Globus pallidus (tissue), 1 donor: ENCODE measurements around the gene CACNA2D1.

ENCODE experiments used
- DNase-seq: peaks from one replicate; pipeline ENCODE4 v3.0.0-alpha.2; 2015; ENCODE audit warnings: low spot score

Gene CACNA2D1

GRCh38 chr7:82114237-82114636 lies 329.3 kb downstream of the CACNA2D1 start:
- no peak for DNase-seq

GRCh38 chr7:82110146-82110840 lies 333.3 kb downstream of the CACNA2D1 start:
- DNase-seq, result no peak

GRCh38 chr7:82109288-82109687 lies 334.3 kb downstream of the CACNA2D1 start:
- no peak for DNase-seq

GRCh38 chr7:82106201-82106600 lies 337.4 kb downstream of the CACNA2D1 start:
- DNase-seq, result no peak

- DNase-seq, result no peak
These were observed 338.1 kb downstream of the CACNA2D1 start for GRCh38 chr7:82105463-82105862.

- no peak for DNase-seq
These were observed 345.2 kb downstream of the CACNA2D1 start for GRCh38 chr7:82098414-82098813.

- no peak for DNase-seq
These were observed 352.4 kb downstream of the CACNA2D1 start for GRCh38 chr7:82091126-82091684.

GRCh38 chr7:82087099-82087498 lies 356.5 kb downstream of the CACNA2D1 start:
- no peak for DNase-seq

- DNase-seq, result no peak
These were observed 358.5 kb downstream of the CACNA2D1 start for GRCh38 chr7:82085116-82085515.

- DNase-seq, result no peak
These were observed 361.8 kb downstream of the CACNA2D1 start for GRCh38 chr7:82081644-82082224.

- no peak for DNase-seq
These were observed 363.2 kb downstream of the CACNA2D1 start for GRCh38 chr7:82080254-82080927.

- no peak for DNase-seq
These were observed 364.1 kb downstream of the CACNA2D1 start for GRCh38 chr7:82079527-82079926.

GRCh38 chr7:82078807-82079206 lies 364.8 kb downstream of the CACNA2D1 start:
- DNase-seq, result no peak

- no peak for DNase-seq
These were observed 372.1 kb downstream of the CACNA2D1 start for GRCh38 chr7:82071468-82071867.

- DNase-seq, result no peak
These were observed 375.8 kb downstream of the CACNA2D1 start for GRCh38 chr7:82067628-82068264.

GRCh38 chr7:82057476-82057875 lies 386.1 kb downstream of the CACNA2D1 start:
- no peak for DNase-seq

- DNase-seq, result no peak
These were observed 387.3 kb downstream of the CACNA2D1 start for GRCh38 chr7:82056282-82056681.

- DNase-seq, result no peak
These were observed 389.0 kb downstream of the CACNA2D1 start for GRCh38 chr7:82054544-82054943.

- no peak for DNase-seq
These were observed 390.0 kb downstream of the CACNA2D1 start for GRCh38 chr7:82053453-82054032.

GRCh38 chr7:82051601-82052000 lies 392.0 kb downstream of the CACNA2D1 start:
- DNase-seq, result peak; percentile 23

GRCh38 chr7:82050792-82051191 lies 392.8 kb downstream of the CACNA2D1 start:
- DNase-seq, result peak; percentile 22

GRCh38 chr7:82049891-82050533 lies 393.6 kb downstream of the CACNA2D1 start:
- peak; percentile 48 for DNase-seq
